Left colon (tissue), 2 donors: ENCODE measurements around the gene CLCA1. TPM values are rescaled to one million over a fixed set of nuclear protein-coding genes. Genes with fewer than 3 reads are reported as not detected.

ENCODE experiments used
- ATAC-seq: fragments of 200-7000 bp; cut with Tn5 transposase; one replicate; pipeline ENCODE4 v1.9.1; 2020; ENCODE audit warnings: mild to moderate bottlenecking, moderate library complexity
- DNase-seq, 2 donors: peaks; one replicate each; pipeline ENCODE4 v3.0.0-alpha.2; 2020
- intact Hi-C, 2 donors: fragments of 100-400 bp; cut with DNase I in 1 of 2; cut with micrococcal nuclease in 1 of 2; formaldehyde crosslinking; loops; one replicate each; pipeline versions ENCODE4 v1.11.2 to v1.14.0; 2022; cut with DNase I, micrococcal nuclease
- total RNA-seq, 2 donors: library from RNA; stranded (reverse); fragmentation: NEBNext Ultra II Directional; extraction: Animal tissue kit (Norgen Biotek cat#: 25700); gene quantifications; one replicate each; pipeline ENCODE4 v1.2.1, GENCODE V29; 2021
- donor health status: DM: no; HTN: no; CAD: no.
- donor health status: DM: yes; HTN: yes; CAD: no.

The CLCA1 gene
- total RNA-seq, 2 donors from 2014 or later: 848 to 970 TPM

- intact Hi-C loops: no loop called here
- DNase-seq (no peak), ATAC-seq (peak; percentile 93)
Observed at GRCh38 chr1:86527306-86527705, 58.6 kb downstream of the CLCA1 start.

DNA sequence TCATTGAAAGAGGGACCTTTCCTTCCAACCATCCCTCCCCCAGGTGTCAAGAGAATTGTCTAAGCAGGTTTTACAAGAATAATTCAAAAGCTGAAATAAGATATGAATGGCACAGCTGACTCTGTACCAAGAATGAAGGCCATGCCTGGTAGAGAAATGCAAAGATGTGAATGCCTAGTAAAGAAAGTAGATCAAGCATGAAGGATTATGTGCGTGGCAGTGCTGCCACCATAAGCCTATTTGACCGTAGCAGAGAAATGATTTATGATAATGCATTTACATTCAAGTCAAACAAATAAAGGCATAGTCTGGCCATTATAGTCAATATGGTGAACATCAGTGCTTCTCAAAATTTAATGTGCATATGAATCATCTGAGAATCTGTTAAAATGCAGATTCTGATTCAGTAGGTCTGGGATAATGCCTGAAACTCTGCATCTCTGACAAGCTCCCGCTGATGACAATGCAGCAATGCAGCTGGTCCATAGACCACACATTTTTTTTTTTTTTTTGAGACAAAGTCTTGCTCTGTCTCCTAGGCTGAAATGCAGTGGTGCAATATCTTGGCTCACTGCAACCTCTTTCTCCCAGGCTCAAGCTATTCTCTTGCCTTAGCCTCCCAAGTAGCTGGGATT lies 61.6 kb downstream of the CLCA1 start:
- ATAC-seq: no peak

GRCh38 chr1:86537928-86538695 lies 69.4 kb downstream of the CLCA1 start:
- DNase-seq (no peak), ATAC-seq (peak; percentile 94)
- intact Hi-C loops: no loop called here

More for the DNA sequence above, 61.6 kb downstream of the CLCA1 start:
- no peak for DNase-seq
- intact Hi-C loops: no loop called here

DNA sequence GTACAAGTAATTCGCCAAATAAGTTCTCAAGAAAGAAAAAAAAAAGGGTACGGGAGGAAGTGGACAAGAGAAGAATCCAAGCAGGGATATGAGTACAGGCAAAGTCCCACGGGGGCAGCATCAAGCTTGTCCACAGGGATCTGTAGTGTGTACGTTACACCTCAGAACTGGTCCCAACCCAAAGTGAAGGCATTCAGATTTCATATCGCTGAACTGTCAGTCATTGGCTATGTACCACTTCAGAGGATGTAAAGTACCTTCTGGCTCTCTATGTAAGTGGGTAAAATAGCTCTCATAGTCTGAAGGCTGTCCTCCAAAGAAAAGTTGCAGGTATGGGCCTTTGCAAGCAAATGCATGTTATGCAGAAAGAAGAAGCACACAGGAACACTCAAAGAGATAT lies 70.0 kb downstream of the CLCA1 start:
- ATAC-seq: peak; percentile 23
- intact Hi-C loops: no loop called here

DNA sequence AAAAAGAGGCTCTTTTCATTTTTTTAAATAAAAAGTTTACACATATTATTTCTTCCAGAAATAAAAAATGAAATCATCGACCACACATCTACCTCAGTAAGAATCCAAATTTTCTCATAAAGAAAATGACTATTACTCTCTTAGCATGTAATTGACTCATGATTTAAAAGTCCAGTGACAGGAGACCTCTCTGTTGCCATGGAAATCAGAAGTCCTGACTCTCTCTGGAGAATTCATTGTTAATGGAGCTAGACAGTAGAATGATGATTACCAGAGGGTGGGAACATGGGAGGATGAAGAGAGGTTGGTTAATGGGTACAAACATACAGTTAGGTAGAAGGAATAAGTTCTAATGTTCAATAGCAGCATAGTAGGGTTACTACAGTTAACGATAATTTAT lies 73.1 kb downstream of the CLCA1 start:
- intact Hi-C loops: no loop called here
- ATAC-seq: no peak
- no peak for DNase-seq

More for the DNA sequence above, 70.0 kb downstream of the CLCA1 start:
- DNase-seq: no peak

GRCh38 chr1:86542631-86543030 lies 73.9 kb downstream of the CLCA1 start:
- ATAC-seq (no peak), DNase-seq (no peak)
- intact Hi-C loops: no loop called here

GRCh38 chr1:86546787-86547221 lies 78.1 kb downstream of the CLCA1 start, which contains the start of gene CLCA4:
TSS of gene CLCA4 (plus strand) at chr1:86547078. CDS start at chr1:86547120, 42 bp downstream.
- DNase-seq (no peak), ATAC-seq (peak; percentile 19)
- intact Hi-C loops: no loop called here

DNA sequence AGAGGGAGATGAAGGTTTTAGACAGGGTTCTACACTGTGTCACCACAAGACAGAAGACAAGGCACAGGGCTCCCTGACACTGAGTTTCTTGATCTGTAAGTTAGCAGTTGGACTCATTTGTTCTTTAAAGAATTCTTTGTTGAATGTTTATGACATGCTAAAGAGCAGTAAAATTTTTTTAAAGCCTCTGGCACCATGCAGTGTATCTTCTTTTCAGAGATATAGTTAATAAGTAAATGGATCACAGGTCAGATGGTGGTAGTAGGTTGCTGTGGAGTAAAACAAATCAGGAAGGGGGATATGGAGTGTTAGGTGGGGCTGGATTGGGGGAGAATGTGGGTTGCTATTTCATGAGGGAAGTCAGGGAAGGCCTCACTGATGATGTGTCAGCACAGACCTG lies 80.1 kb downstream of the CLCA1 start:
- DNase-seq (peak in 1 of 2 donors; percentile 7), ATAC-seq (peak; percentile 88)
- intact Hi-C loops: no loop called here

Other genes starting within 250 kb of the CLCA1 start
- gene ODF2L, start 72.6 kb upstream of the CLCA1 start, total RNA-seq: 10 to 100 TPM; 33.0 to 49.9 TPM
- gene CLCA2, start 44.8 kb upstream of the CLCA1 start, total RNA-seq: 1 to 10 TPM in 1 of 2 donors, under 1 TPM in 1; 0.79 to 1.2 TPM
- 1,000 to 10,000 TPM; 1,175 to 1,664 TPM for gene CLCA4, start 78.2 kb downstream of the CLCA1 start, total RNA-seq
- 100 to 1,000 TPM; 118 to 122 TPM for gene SH3GLB1, start 235.6 kb downstream of the CLCA1 start, total RNA-seq